HepG2 (cell line): Measurements from ENCODE around the gene PRPSAP2. TPM values are rescaled to one million over a fixed set of nuclear protein-coding genes. Genes with fewer than 3 reads are reported as not detected.
A peak's percentile ranks its signal among the peaks of the same experiment; 100 is the strongest.

Experiments used
- CBX2 ChIP-seq, 2 experiments: fragments of 200-600 bp in 1 of 2; sonication (generic); formaldehyde crosslinking in 1 of 2; IDR thresholded peaks; 2 replicates each; pipeline versions ENCODE4 v1.7.0 to v1.8.1; 2018 to 2022; ENCODE audit warnings: low read depth in 2 of 2, low read length in 1 of 2, mild to moderate bottlenecking in 1 of 2, missing genetic modification reagents in 1 of 2
- ETV5 ChIP-seq: IDR thresholded peaks from 2 replicates; pipeline ENCODE4 v1.6.1; 2018; ENCODE audit warnings: missing biosample characterization, missing genetic modification reagents, inconsistent platforms, borderline replicate concordance
- LCORL ChIP-seq, 2 experiments: fragments of 450-650 bp in 1 of 2; sonication (generic) in 1 of 2; formaldehyde crosslinking in 1 of 2; IDR thresholded peaks; 2 replicates each; pipeline versions ENCODE4 v1.5.0 to v1.6.1; 2017 to 2020; ENCODE audit warnings: antibody characterized with exemption in 1 of 2, missing genetic modification reagents in 1 of 2
- NCOA1 ChIP-seq: sonication (generic); formaldehyde crosslinking; IDR thresholded peaks from 2 replicates; pipeline ENCODE4 v1.9.0; 2021; ENCODE audit warnings: missing genetic modification reagents
- NFKBIZ ChIP-seq: IDR thresholded peaks from 2 replicates; pipeline ENCODE4 v1.6.1; 2018; ENCODE audit warnings: missing genetic modification reagents, missing compliant biosample characterization
- ONECUT2 ChIP-seq: sonication (generic); formaldehyde crosslinking; IDR thresholded peaks from 2 replicates; pipeline ENCODE4 v1.4.0; 2020; ENCODE audit warnings: missing genetic modification reagents
- SMC3 ChIP-seq: IDR thresholded peaks from 2 replicates; pipeline ENCODE4 v1.6.1; 2011; ENCODE audit warnings: low read length, improper control_type of control experiment
- SP4 ChIP-seq: sonication (generic); formaldehyde crosslinking; IDR thresholded peaks from 2 replicates; pipeline ENCODE4 v1.8.1; 2023; ENCODE audit warnings: mild to moderate bottlenecking, missing genetic modification reagents
- SRSF1 ChIP-seq: fragments of 200-400 bp; formaldehyde crosslinking; optimal IDR thresholded peaks from 2 replicates; pipeline ENCODE3; 2017; ENCODE audit warnings: mild to moderate bottlenecking, low read depth, low read length, moderate library complexity
- TRIM24 ChIP-seq: sonication (generic); formaldehyde crosslinking; IDR thresholded peaks from 2 replicates; pipeline ENCODE4 v1.8.0; 2022; ENCODE audit warnings: mild to moderate bottlenecking, missing genetic modification reagents
- TSC22D2 ChIP-seq: sonication (generic); formaldehyde crosslinking; IDR thresholded peaks from 2 replicates; pipeline ENCODE4 v1.5.1; 2020; ENCODE audit warnings: missing genetic modification reagents, mild to moderate bottlenecking, borderline replicate concordance
- ZNF10 ChIP-seq: sonication (generic); formaldehyde crosslinking; IDR thresholded peaks from 2 replicates; pipeline ENCODE4 v1.4.0; 2020; ENCODE audit warnings: mild to moderate bottlenecking, low read depth, missing genetic modification reagents, borderline replicate concordance
- ZNF17 ChIP-seq: sonication (generic); formaldehyde crosslinking; IDR thresholded peaks from 2 replicates; pipeline ENCODE4 v1.5.0; 2020; ENCODE audit warnings: mild to moderate bottlenecking, missing genetic modification reagents
- ZNF232 ChIP-seq: sonication (generic); formaldehyde crosslinking; IDR thresholded peaks from 2 replicates; pipeline ENCODE4 v1.4.0; 2020; ENCODE audit warnings: missing genetic modification reagents, borderline replicate concordance
- ZNF282 ChIP-seq: fragments of 450-650 bp; IDR thresholded peaks from 2 replicates; pipeline ENCODE4 v1.6.1; 2018; ENCODE audit not compliant: partially characterized antibody
- ZNF557 ChIP-seq: sonication (generic); formaldehyde crosslinking; IDR thresholded peaks from 2 replicates; pipeline ENCODE4 v1.4.0; 2020; ENCODE audit warnings: missing genetic modification reagents
- ZNF570 ChIP-seq: sonication (generic); formaldehyde crosslinking; IDR thresholded peaks from 2 replicates; pipeline ENCODE4 v1.4.0; 2020; ENCODE audit warnings: mild to moderate bottlenecking, missing genetic modification reagents, borderline replicate concordance
- ZNF737 ChIP-seq: sonication (generic); formaldehyde crosslinking; IDR thresholded peaks from 2 replicates; pipeline ENCODE4 v1.5.0; 2020; ENCODE audit warnings: missing genetic modification reagents, mild to moderate bottlenecking, borderline replicate concordance
- polyA plus RNA-seq, 8 experiments: library from polyadenylated mRNA; depleted of rRNA in 3 of 8; stranded (reverse) in 7 of 8; unstranded in 1 of 8; fragments of >200 nt; fragmentation: Illumina TruSeq in 4 of 8; extraction: Trizol in 4 of 8; gene quantifications; 2 replicates each; pipeline versions ENCODE4 v1.2.1 to v1.2.3, GENCODE V29; 2011 to 2016; ENCODE audit warnings: low read depth in 4 of 8, missing spikeins in 1 of 8, mixed read lengths in 1 of 8; ENCODE audit not compliant: insufficient read depth in 1 of 8
- total RNA-seq, 5 experiments: library from RNA; depleted of rRNA; stranded (reverse); fragments of >200 nt; fragmentation: Illumina TruSeq; extraction: Trizol; gene quantifications; 2 replicates each; pipeline ENCODE4 v1.2.3, GENCODE V29; 2016; ENCODE audit warnings: low read depth in 1 of 5
- TF ChIP-seq, protein P1 (sequence below): sonication (generic); formaldehyde crosslinking; IDR thresholded peaks from 2 replicates; pipeline ENCODE4 v1.5.0; 2020; ENCODE audit warnings: mild to moderate bottlenecking, missing genetic modification reagents, borderline replicate concordance
- TF ChIP-seq, protein P2 (sequence below): sonication (generic); formaldehyde crosslinking; IDR thresholded peaks from 2 replicates; pipeline ENCODE4 v1.8.1; 2023; ENCODE audit warnings: mild to moderate bottlenecking, missing genetic modification reagents
- TF ChIP-seq, protein P3 (sequence below): sonication (generic); formaldehyde crosslinking; IDR thresholded peaks from 2 replicates; pipeline ENCODE4 v1.5.0; 2020; ENCODE audit warnings: mild to moderate bottlenecking, low read depth, missing genetic modification reagents, borderline replicate concordance

The PRPSAP2 gene
- total and polyA plus RNA-seq, 2 of the 13 experiments (the other 11 are each of a cell fraction or from before 2014, with no cell fraction given) = 34.0 to 58.9 TPM

DNA sequence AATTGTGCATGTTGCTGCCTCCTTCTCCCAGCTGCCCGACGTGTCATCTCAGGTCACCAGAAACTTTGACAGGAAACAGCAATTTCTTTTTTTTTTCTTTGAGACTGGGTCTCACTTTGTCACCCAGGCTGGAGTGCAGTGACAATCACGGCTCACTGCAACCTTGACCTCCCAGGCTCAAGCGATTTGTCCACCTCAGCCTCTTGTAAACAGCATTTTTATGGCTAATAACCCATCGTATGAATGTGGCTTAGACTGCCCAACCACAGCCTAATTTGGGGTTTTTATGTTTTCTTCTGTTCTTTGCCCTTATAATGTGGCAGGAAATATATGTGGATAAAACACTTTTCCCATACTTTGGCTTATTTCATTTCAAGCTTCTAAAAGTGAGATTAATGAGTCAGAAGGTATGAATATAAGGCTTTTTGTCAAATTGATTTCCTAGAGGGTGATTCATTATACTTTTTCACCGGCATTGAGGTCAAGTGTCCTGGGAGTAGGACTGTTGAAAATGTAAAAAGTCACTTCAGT lies 63.0 kb downstream of the PRPSAP2 start (continued):
- TF ChIP-seq, protein P1, sequence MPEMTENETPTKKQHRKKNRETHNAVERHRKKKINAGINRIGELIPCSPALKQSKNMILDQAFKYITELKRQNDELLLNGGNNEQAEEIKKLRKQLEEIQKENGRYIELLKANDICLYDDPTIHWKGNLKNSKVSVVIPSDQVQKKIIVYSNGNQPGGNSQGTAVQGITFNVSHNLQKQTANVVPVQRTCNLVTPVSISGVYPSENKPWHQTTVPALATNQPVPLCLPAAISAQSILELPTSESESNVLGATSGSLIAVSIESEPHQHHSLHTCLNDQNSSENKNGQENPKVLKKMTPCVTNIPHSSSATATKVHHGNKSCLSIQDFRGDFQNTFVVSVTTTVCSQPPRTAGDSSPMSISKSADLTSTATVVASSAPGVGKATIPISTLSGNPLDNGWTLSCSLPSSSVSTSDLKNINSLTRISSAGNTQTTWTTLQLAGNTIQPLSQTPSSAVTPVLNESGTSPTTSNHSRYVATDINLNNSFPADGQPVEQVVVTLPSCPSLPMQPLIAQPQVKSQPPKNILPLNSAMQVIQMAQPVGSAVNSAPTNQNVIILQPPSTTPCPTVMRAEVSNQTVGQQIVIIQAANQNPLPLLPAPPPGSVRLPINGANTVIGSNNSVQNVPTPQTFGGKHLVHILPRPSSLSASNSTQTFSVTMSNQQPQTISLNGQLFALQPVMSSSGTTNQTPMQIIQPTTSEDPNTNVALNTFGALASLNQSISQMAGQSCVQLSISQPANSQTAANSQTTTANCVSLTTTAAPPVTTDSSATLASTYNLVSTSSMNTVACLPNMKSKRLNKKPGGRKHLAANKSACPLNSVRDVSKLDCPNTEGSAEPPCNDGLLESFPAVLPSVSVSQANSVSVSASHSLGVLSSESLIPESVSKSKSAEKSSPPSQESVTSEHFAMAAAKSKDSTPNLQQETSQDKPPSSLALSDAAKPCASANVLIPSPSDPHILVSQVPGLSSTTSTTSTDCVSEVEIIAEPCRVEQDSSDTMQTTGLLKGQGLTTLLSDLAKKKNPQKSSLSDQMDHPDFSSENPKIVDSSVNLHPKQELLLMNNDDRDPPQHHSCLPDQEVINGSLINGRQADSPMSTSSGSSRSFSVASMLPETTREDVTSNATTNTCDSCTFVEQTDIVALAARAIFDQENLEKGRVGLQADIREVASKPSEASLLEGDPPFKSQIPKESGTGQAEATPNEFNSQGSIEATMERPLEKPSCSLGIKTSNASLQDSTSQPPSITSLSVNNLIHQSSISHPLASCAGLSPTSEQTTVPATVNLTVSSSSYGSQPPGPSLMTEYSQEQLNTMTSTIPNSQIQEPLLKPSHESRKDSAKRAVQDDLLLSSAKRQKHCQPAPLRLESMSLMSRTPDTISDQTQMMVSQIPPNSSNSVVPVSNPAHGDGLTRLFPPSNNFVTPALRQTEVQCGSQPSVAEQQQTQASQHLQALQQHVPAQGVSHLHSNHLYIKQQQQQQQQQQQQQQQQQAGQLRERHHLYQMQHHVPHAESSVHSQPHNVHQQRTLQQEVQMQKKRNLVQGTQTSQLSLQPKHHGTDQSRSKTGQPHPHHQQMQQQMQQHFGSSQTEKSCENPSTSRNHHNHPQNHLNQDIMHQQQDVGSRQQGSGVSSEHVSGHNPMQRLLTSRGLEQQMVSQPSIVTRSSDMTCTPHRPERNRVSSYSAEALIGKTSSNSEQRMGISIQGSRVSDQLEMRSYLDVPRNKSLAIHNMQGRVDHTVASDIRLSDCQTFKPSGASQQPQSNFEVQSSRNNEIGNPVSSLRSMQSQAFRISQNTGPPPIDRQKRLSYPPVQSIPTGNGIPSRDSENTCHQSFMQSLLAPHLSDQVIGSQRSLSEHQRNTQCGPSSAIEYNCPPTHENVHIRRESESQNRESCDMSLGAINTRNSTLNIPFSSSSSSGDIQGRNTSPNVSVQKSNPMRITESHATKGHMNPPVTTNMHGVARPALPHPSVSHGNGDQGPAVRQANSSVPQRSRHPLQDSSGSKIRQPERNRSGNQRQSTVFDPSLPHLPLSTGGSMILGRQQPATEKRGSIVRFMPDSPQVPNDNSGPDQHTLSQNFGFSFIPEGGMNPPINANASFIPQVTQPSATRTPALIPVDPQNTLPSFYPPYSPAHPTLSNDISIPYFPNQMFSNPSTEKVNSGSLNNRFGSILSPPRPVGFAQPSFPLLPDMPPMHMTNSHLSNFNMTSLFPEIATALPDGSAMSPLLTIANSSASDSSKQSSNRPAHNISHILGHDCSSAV (CRISPR knock-in tag) = no peak
- TF ChIP-seq NCOA1 (no peak), CBX2 (IDR thresholded peaks at IDR 0.05; ENCODE audit: low read depth, low read length) (no peak), CBX2 (CRISPR knock-in tag; IDR thresholded peaks at IDR 0.05; ENCODE audit: low read depth) (no peak), ZNF232 (CRISPR knock-in tag) (no peak), TSC22D2 (no peak), SMC3 (no peak), TRIM24 (no peak), ZNF282 (no peak), ZNF10 (CRISPR knock-in tag) (no peak), ZNF737 (no peak), LCORL (IDR thresholded peaks at IDR 0.05) (no peak), LCORL (CRISPR knock-in tag; IDR thresholded peaks at IDR 0.05) (no peak), NFKBIZ (CRISPR knock-in tag) (no peak), ONECUT2 (CRISPR knock-in tag) (no peak), SRSF1 (no peak), ZNF17 (CRISPR knock-in tag) (no peak), SP4 (CRISPR knock-in tag) (no peak), ZNF570 (no peak), ZNF557 (CRISPR knock-in tag) (no peak), ETV5 (CRISPR knock-in tag) (peak; percentile 39; the same call in 1 of the 2 replicates)
- TF ChIP-seq, protein P2, sequence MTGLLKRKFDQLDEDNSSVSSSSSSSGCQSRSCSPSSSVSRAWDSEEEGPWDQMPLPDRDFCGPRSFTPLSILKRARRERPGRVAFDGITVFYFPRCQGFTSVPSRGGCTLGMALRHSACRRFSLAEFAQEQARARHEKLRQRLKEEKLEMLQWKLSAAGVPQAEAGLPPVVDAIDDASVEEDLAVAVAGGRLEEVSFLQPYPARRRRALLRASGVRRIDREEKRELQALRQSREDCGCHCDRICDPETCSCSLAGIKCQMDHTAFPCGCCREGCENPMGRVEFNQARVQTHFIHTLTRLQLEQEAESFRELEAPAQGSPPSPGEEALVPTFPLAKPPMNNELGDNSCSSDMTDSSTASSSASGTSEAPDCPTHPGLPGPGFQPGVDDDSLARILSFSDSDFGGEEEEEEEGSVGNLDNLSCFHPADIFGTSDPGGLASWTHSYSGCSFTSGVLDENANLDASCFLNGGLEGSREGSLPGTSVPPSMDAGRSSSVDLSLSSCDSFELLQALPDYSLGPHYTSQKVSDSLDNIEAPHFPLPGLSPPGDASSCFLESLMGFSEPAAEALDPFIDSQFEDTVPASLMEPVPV (CRISPR knock-in tag) = no peak
- TF ChIP-seq, protein P3, sequence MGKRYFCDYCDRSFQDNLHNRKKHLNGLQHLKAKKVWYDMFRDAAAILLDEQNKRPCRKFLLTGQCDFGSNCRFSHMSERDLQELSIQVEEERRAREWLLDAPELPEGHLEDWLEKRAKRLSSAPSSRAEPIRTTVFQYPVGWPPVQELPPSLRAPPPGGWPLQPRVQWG (CRISPR knock-in tag) = no peak
